GM19324 (cell line): ENCODE results near the gene TLR3.

Experiments used
- ATAC-seq: cut with Tn5 transposase; IDR thresholded peaks from one replicate; pipeline ENCODE4 v1.9.1; 2021; ENCODE audit warnings: mild to moderate bottlenecking, moderate library complexity; ENCODE audit not compliant: unreplicated experiment, low FRiP score

TLR3 gene

DNA sequence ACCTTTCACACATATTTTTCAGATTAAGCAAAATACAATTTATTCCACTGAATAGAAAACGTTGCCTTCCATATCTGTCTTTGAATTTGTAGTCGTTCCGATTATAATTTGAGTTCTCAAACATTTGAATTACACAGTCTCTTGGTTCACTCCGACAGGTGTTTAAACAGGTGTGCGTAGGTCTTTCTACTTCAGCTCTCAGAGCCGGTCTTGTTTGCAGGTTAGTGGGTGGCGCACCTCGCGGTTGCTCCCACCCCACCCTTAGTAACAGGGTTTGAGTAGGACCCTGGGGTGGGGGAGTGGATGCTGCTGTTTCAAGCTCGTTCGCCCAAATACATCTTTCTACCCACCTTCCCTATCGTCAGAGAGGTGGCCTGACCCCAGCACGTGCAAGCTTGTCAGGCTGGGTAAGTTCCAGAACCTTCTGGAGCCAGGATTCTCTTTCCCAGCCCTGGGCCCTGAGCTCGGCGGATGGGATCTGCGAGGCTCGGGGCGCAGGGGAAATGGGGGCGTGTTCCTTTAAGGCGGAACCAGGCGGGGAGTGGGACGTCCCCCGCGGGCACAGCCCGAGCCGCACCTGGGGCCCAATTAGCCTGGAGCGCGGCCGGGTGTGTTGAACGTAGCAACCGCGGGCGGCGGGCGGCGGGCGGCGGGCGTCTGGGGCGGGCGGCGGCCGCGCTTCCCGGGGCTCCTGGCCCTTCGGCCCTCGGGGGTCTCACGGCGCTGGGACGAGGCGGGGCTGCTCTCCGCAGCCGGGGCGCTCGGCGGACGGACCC lies 35.3 kb downstream of the TLR3 start, which contains the start of gene FAM149A:
Gene FAM149A, plus strand, starts transcription at position 591 of the 776 bp plus-strand sequence.
- peak; percentile 87 for ATAC-seq

GRCh38 chr4:186104890-186105646 lies 36.1 kb downstream of the TLR3 start:
- peak; percentile 41 for ATAC-seq

DNA sequence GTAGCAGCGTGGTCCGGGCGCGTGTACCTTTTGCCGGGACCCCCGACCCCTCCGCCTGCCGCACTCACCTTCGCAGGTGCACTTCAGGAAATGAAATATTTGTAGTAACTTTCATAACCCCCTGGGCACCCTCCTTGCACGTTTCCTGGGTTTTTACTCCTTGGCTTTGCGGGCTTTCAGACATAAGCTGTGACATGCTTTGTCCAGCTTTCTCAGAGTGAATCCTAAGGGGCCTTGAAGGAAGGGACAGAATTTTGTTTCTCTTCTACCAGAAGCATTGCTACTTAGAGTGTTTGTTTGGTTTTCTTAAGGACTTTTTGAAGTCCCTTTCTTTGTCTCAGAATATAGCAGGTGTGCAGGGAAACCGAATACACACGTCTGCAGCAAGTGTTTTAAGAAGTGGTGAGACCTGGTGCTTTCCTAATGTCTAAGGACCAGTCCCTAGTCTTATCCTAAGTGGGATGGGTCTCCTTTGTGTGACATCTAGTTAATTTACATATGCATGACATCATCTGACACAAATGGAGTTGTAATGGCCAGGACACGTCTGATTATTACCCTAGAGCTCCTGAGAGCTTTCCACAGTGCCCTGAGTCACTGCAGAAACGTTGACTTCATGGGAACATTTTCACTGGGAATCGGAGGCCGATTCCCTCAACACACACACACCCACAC lies 36.8 kb downstream of the TLR3 start:
- peak; percentile 25 for ATAC-seq

DNA sequence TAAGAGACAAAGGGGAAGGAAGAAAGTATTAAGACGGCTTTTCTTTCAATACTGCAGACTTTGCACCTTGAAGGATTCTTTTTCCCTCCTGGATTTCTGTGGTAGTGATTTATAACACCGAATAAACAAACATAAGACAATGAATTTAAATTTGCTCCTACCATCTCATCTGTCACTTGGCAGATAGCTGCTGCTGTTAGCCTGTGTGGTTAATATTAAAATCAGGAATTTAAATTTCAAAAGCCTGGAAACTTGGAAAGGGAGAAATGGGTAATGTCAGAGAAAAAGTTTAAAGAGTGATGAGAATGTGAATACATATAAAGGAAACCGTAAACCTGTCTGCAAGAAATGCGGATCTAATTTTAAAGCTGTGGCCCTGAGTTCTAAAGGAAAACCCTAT lies 39.0 kb downstream of the TLR3 start:
- ATAC-seq = no peak

DNA sequence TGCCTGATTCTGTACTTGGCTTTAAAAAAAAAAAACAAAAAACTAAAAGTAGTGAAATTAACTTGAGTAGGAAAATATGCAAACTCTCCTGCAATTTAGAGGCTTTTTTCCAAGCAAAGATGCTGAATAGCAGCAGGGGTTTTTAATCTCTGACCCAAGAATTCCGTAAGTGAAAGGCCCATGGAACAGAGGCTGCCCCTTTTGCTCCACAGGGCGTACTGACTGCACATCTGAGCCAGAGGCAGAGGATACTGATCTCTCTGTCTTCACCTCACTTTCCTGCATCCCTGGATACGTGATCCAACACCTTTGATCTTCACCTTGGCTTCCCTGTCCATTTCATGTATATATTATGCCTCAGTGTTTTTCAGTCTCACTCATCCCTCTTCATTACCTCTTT lies 39.4 kb downstream of the TLR3 start:
- ATAC-seq = no peak

DNA sequence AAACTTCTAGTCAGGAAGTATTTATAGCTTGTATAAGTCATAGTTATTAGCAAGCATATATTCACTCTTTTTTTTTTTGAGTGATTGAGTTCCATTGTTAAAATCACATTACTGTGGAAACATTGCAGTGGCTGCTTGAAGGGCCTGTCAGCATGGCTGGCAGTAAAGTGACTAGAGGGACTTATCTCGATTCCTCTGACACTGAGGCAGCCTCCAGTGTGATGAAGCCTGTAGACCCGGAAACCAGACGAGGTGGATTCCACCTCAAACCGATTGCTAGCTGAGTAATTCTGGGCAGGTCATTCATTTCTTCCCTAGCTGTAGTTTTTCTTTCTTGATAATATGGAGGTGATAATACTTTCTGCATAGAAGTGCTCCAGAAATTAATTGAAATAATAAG lies 40.3 kb downstream of the TLR3 start:
- ATAC-seq = no peak

DNA sequence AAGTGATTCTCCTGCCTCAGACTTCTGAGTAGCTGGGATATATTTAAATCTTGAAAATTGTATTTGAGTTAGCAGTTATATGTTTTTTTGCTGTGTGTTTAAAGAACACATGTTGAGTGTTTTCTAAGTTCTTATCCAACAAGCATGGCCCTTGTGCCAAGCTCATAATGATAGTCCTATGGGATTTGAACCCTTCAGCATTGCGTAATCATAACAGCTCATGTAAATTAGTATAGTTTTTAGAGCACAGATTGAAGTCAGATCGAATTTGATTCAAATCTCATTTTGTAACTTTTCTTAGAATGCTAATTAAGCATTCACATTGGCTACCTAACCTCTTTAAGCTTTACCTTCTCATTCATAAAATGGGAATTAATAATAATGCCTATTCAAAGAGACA lies 47.7 kb downstream of the TLR3 start:
- ATAC-seq = no peak

- no peak for ATAC-seq
These were observed 49.6 kb downstream of the TLR3 start for GRCh38 chr4:186118582-186118981.

GRCh38 chr4:186121057-186121456 lies 52.1 kb downstream of the TLR3 start:
- no peak for ATAC-seq

- no peak for ATAC-seq
These were observed 59.9 kb downstream of the TLR3 start for GRCh38 chr4:186128842-186129241.

DNA sequence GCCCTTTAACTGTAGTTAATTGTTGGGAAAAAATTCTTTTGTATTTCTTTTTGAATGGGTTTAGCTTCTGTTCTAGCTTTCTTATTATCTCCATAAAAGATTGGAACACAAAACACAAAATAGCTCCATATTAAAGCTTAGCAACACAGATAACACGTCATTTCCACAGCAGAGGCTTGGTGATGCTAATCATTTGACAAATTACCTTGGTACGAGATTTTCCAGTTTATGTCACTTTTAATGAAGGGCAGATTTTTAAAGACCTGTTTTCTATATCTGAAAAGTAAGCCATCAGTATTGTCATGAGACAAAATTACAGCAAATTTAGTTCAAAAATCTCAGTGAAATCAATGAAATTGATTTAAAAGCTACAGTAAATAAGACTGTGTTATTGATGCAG lies 63.0 kb downstream of the TLR3 start:
- ATAC-seq = no peak

DNA sequence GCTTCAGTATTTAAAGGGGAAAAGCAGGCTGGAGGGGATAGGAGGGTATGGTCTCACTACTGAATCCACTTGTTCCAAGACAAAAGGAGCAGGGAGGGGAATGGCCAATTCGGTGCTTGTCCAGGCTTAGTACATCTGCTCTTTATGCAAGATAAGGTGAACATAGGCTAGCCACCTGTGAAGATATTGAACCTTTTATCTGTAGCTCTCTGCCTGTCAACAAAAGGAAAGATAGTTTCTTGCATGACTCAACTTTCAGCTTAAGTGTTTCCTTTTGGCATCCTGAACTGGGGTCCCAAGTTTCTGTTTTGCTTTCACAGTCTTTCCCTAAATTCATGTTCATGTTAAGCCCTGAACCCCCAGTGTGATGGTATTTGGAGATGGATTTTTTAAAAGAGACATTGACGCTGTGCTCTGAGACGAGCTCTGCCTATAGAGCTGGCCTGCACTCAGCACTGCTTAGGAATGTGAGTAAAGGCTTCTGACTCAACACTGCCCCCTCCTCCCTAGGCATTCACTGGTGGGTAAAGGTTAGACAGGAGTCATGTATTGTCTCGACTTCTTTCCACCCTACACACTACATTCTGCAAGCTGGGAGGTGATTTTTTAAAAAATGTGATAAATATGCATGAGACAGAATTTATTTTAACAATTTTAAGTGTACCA lies 63.8 kb downstream of the TLR3 start:
- ATAC-seq = no peak

- peak; percentile 91 for ATAC-seq
These were observed 65.3 kb downstream of the TLR3 start for GRCh38 chr4:186134257-186134656.

- no peak for ATAC-seq
These were observed 65.9 kb downstream of the TLR3 start for GRCh38 chr4:186134861-186135260.

GRCh38 chr4:186137196-186137794 lies 68.3 kb downstream of the TLR3 start:
- peak; percentile 55 for ATAC-seq
